Mesenchymal stem cell (in vitro differentiated cells and primary cell): ENCODE data around the gene PPL.

Experiments used
- DNase-seq: peaks from one replicate; pipeline ENCODE4 v3.0.0-alpha.2; 2013
- H2AFZ ChIP-seq: one replicate; pipeline ENCODE4 v1.6.1; 2013; ENCODE audit warnings: low read depth, mild to moderate bottlenecking, control low read depth, inconsistent platforms, low read length, moderate library complexity
- H2AK5ac ChIP-seq: 2 replicates; pipeline ENCODE4 v1.6.1; 2013; ENCODE audit warnings: low read length, moderate library complexity, mild to moderate bottlenecking, inconsistent platforms; ENCODE audit not compliant: severe bottlenecking
- H2BK120ac ChIP-seq: one replicate; pipeline ENCODE4 v1.6.1; 2013; ENCODE audit warnings: low read depth, mild to moderate bottlenecking, inconsistent platforms, low read length, moderate library complexity
- H2BK12ac ChIP-seq, 2 experiments: one replicate each; pipeline ENCODE4 v1.6.1; 2013; ENCODE audit warnings: inconsistent platforms in 2 of 2, low read length in 2 of 2, mild to moderate bottlenecking in 2 of 2, moderate library complexity in 2 of 2, control low read depth in 1 of 2
- H2BK15ac ChIP-seq: one replicate; pipeline ENCODE4 v1.6.1; 2013; ENCODE audit warnings: mild to moderate bottlenecking, low read depth, inconsistent platforms; ENCODE audit not compliant: poor library complexity, severe bottlenecking
- H2BK5ac ChIP-seq: 2 replicates; pipeline ENCODE4 v1.6.1; 2013; ENCODE audit warnings: low read depth, mild to moderate bottlenecking, low read length, control low read depth, inconsistent platforms; ENCODE audit not compliant: poor library complexity, severe bottlenecking
- H3K14ac ChIP-seq, 2 experiments: one replicate each; pipeline ENCODE4 v1.6.1; 2013; ENCODE audit warnings: inconsistent platforms in 2 of 2, low read length in 2 of 2, control low read depth in 1 of 2, mild to moderate bottlenecking in 1 of 2, moderate library complexity in 1 of 2
- H3K18ac ChIP-seq, 2 experiments: one replicate each; pipeline ENCODE4 v1.6.1; 2013; ENCODE audit warnings: inconsistent platforms in 2 of 2, low read length in 2 of 2, control low read depth in 1 of 2, low read depth in 1 of 2, mild to moderate bottlenecking in 1 of 2
- H3K23ac ChIP-seq, 2 experiments: one replicate each; pipeline ENCODE4 v1.6.1; 2013; ENCODE audit warnings: inconsistent platforms in 2 of 2, low read length in 2 of 2, mild to moderate bottlenecking in 2 of 2, moderate library complexity in 2 of 2, control low read depth in 1 of 2
- H3K27ac ChIP-seq: 2 replicates; pipeline ENCODE4 v1.5.1; 2013; ENCODE audit warnings: mild to moderate bottlenecking, moderate library complexity, low read length, control low read depth, inconsistent platforms; ENCODE audit not compliant: poor library complexity, severe bottlenecking
- H3K27me3 ChIP-seq, 2 experiments: 2 replicates each; pipeline versions ENCODE4 v1.6.1 to v1.7.0; 2013; ENCODE audit warnings: low read length in 2 of 2, mild to moderate bottlenecking in 2 of 2, moderate library complexity in 2 of 2, control low read depth in 1 of 2, inconsistent platforms in 1 of 2; ENCODE audit not compliant: control insufficient read depth in 1 of 2, insufficient read depth in 1 of 2
- H3K36me3 ChIP-seq, 2 experiments: 2 replicates each; pipeline versions ENCODE4 v1.6.1 to v1.7.0; 2013; ENCODE audit warnings: low read length in 2 of 2, control low read depth in 1 of 2, inconsistent platforms in 1 of 2, low read depth in 1 of 2, mild to moderate bottlenecking in 1 of 2; ENCODE audit not compliant: insufficient read depth in 2 of 2, control insufficient read depth in 1 of 2
- H3K4ac ChIP-seq, 2 experiments: one replicate each; pipeline ENCODE4 v1.6.1; 2013; ENCODE audit warnings: inconsistent platforms in 2 of 2, low read length in 2 of 2, mild to moderate bottlenecking in 2 of 2, moderate library complexity in 2 of 2, control low read depth in 1 of 2, low read depth in 1 of 2
- H3K4me1 ChIP-seq: 2 replicates; pipeline ENCODE4 v1.6.1; 2013; ENCODE audit warnings: low read depth, low read length, control low read depth; ENCODE audit not compliant: control insufficient read depth, insufficient read depth
- H3K4me2 ChIP-seq: 2 replicates; pipeline ENCODE4 v1.6.1; 2013; ENCODE audit warnings: low read length, mild to moderate bottlenecking, inconsistent platforms; ENCODE audit not compliant: poor library complexity, severe bottlenecking
- H3K4me3 ChIP-seq, 2 experiments: 2 replicates each; pipeline versions ENCODE4 v1.5.1 to v1.7.0; 2013; ENCODE audit warnings: low read length in 2 of 2, mild to moderate bottlenecking in 2 of 2, control low read depth in 1 of 2, low read depth in 1 of 2; ENCODE audit not compliant: insufficient read depth in 1 of 2
- H3K79me1 ChIP-seq: replicated peaks from 2 replicates; pipeline ENCODE4 v1.6.1; 2013; ENCODE audit warnings: mild to moderate bottlenecking, control low read depth, low read length, inconsistent platforms; ENCODE audit not compliant: poor library complexity, severe bottlenecking
- H3K9ac ChIP-seq: 2 replicates; pipeline ENCODE4 v1.7.0; 2013; ENCODE audit warnings: mild to moderate bottlenecking, low read length, moderate library complexity
- H3K9me3 ChIP-seq: 2 replicates; pipeline ENCODE4 v1.7.0; 2013; ENCODE audit warnings: mild to moderate bottlenecking, low read length; ENCODE audit not compliant: control insufficient read depth
- H4K8ac ChIP-seq: one replicate; pipeline ENCODE4 v1.6.1; 2013; ENCODE audit warnings: inconsistent platforms, mild to moderate bottlenecking, low read length, moderate library complexity
- H4K91ac ChIP-seq: one replicate; pipeline ENCODE4 v1.6.1; 2013; ENCODE audit warnings: mild to moderate bottlenecking, low read length, inconsistent platforms
- WGBS: methylation state at CpG from one replicate; pipeline ENCODE4 v1.1.7; 2013; ENCODE audit warnings: mixed read lengths; 5-methylcytosine and 5-hydroxymethylcytosine counted together

PPL gene

GRCh38 chr16:4860727-4861342 lies 76.1 kb downstream of the PPL start:
- Histone ChIP-seq H3K14ac (no peak overlapping the region), H2BK120ac (no peak overlapping the region), H2BK5ac (no peak overlapping the region), H2BK15ac (no peak overlapping the region), H3K27me3 (no peaks in the 10 kb centered on the region), H3K79me1 (peaks cover 5% of the 10 kb centered on the region), H3K9me3 (no peaks in the 10 kb centered on the region), H3K4me3 (no peak overlapping the region), H2AFZ (no peak overlapping the region), H3K4ac (no peak overlapping the region), H3K9ac (no peak overlapping the region), H3K27ac (no peak overlapping the region), H3K18ac (no peak overlapping the region), H3K23ac (no peak overlapping the region), H2BK12ac (no peak overlapping the region), H3K4me1 (peaks cover 24% of the 10 kb centered on the region), H4K91ac (no peak overlapping the region), H2AK5ac (no peak overlapping the region), H4K8ac (no peak overlapping the region), H3K4me2 (no peak overlapping the region), H3K36me3 (peaks cover 28 to 86% of the 10 kb centered on the region in 2 experiments)
- 96% methylated on average over 14 of the region's 14 CpGs for WGBS
- DNase-seq, result no peak

GRCh38 chr16:4859900-4860255 lies 77.1 kb downstream of the PPL start:
- H2BK12ac ChIP-seq, result no peak overlapping the region
- H3K36me3 ChIP-seq, result peaks cover 37 to 95% of the 10 kb centered on the region in 2 experiments
- no peak overlapping the region for H4K91ac ChIP-seq
- no peak for DNase-seq
- no peak overlapping the region for H2AFZ ChIP-seq
- no peaks in the 10 kb centered on the region for H3K27me3 ChIP-seq
- no peak overlapping the region for H3K4me3 ChIP-seq
- H3K18ac ChIP-seq, result no peak overlapping the region
- no peak overlapping the region for H3K14ac ChIP-seq
- H3K9ac ChIP-seq, result no peak overlapping the region
- peaks cover 21% of the 10 kb centered on the region for H3K4me1 ChIP-seq
- WGBS, result 81% methylated on average over 10 of the region's 10 CpGs
- H3K4me2 ChIP-seq, result no peak overlapping the region
- H2AK5ac ChIP-seq, result no peak overlapping the region
- no peak overlapping the region for H3K4ac ChIP-seq
- H2BK120ac ChIP-seq, result no peak overlapping the region
- H4K8ac ChIP-seq, result no peak overlapping the region
- H3K23ac ChIP-seq, result no peak overlapping the region
- H3K27ac ChIP-seq, result peak overlapping the region; percentile 83
- H3K79me1 ChIP-seq, result peaks cover 10% of the 10 kb centered on the region
- H2BK15ac ChIP-seq, result no peak overlapping the region
- no peaks in the 10 kb centered on the region for H3K9me3 ChIP-seq
- no peak overlapping the region for H2BK5ac ChIP-seq

- H2BK15ac ChIP-seq, result no peak overlapping the region
- no peak overlapping the region for H4K8ac ChIP-seq
- peak overlapping the region; percentile 83 for H3K27ac ChIP-seq
- no peak overlapping the region for H3K23ac ChIP-seq
- H3K27me3 ChIP-seq, result no peaks in the 10 kb centered on the region
- H3K9ac ChIP-seq, result no peak overlapping the region
- no peak overlapping the region for H4K91ac ChIP-seq
- H2AFZ ChIP-seq, result no peak overlapping the region
- 92% methylated on average over 17 of the region's 17 CpGs for WGBS
- DNase-seq, result no peak
- H3K4ac ChIP-seq, result no peak overlapping the region
- peak overlapping the region in 1 of 2 experiments; percentile 17 for H2BK12ac ChIP-seq
- no peak overlapping the region for H2BK5ac ChIP-seq
- peaks cover 21% of the 10 kb centered on the region for H3K4me1 ChIP-seq
- no peaks in the 10 kb centered on the region for H3K9me3 ChIP-seq
- H3K36me3 ChIP-seq, result peaks cover 43 to 95% of the 10 kb centered on the region in 2 experiments
- no peak overlapping the region for H3K18ac ChIP-seq
- peaks cover 11% of the 10 kb centered on the region for H3K79me1 ChIP-seq
- H2BK120ac ChIP-seq, result no peak overlapping the region
- no peak overlapping the region for H3K14ac ChIP-seq
- H3K4me3 ChIP-seq, result no peak overlapping the region
- peak overlapping the region; percentile 33 for H2AK5ac ChIP-seq
- H3K4me2 ChIP-seq, result no peak overlapping the region
Observed at GRCh38 chr16:4859190-4859899, 77.6 kb downstream of the PPL start.

GRCh38 chr16:4855804-4856203 lies 81.1 kb downstream of the PPL start:
- peaks cover 43 to 77% of the 10 kb centered on the region in 2 experiments for H3K36me3 ChIP-seq
- no peak overlapping the region for H3K9ac ChIP-seq
- H3K79me1 ChIP-seq, result peaks cover 12% of the 10 kb centered on the region
- H4K8ac ChIP-seq, result no peak overlapping the region
- no peak overlapping the region for H2AK5ac ChIP-seq
- WGBS, result 100% methylated on average over 1 of the region's 2 CpGs
- H2BK5ac ChIP-seq, result no peak overlapping the region
- H3K4ac ChIP-seq, result no peak overlapping the region
- H3K4me3 ChIP-seq, result no peak overlapping the region
- H4K91ac ChIP-seq, result no peak overlapping the region
- H3K27me3 ChIP-seq, result no peaks in the 10 kb centered on the region
- DNase-seq, result no peak
- no peak overlapping the region for H3K14ac ChIP-seq
- H2BK15ac ChIP-seq, result no peak overlapping the region
- no peak overlapping the region for H3K18ac ChIP-seq
- H3K9me3 ChIP-seq, result no peaks in the 10 kb centered on the region
- H2BK12ac ChIP-seq, result no peak overlapping the region
- H2AFZ ChIP-seq, result no peak overlapping the region
- no peak overlapping the region for H3K27ac ChIP-seq
- H3K4me2 ChIP-seq, result no peak overlapping the region
- no peak overlapping the region for H2BK120ac ChIP-seq
- peaks cover 17% of the 10 kb centered on the region for H3K4me1 ChIP-seq
- no peak overlapping the region for H3K23ac ChIP-seq
